Keratinocyte (primary cell): Measurements from ENCODE around the gene TBC1D22B. TPM values are rescaled to one million over a fixed set of nuclear protein-coding genes. Genes with fewer than 3 reads are reported as not detected.

Experiments
- DNase-seq: peaks from one replicate; pipeline ENCODE4 v3.0.0-alpha.2; 2011; ENCODE audit warnings: low read depth, missing footprints, low spot score
- FAIRE-seq: peaks from 2 replicates; lab custom pipeline; 2011; peaks lifted over from hg19 to GRCh38; lab: Jason Lieb, UNC
- H2AFZ ChIP-seq: 2 replicates; pipeline ENCODE4 v1.6.0; 2012; ENCODE audit warnings: low read length, control low read depth, inconsistent platforms; ENCODE audit not compliant: control insufficient read depth
- H3K27ac ChIP-seq: 2 replicates; pipeline ENCODE4 v1.5.1; 2011; ENCODE audit warnings: low read length; ENCODE audit not compliant: control insufficient read depth, insufficient read depth
- H3K27me3 ChIP-seq: 3 replicates; pipeline ENCODE4 v1.6.0; 2011; ENCODE audit warnings: low read length; ENCODE audit not compliant: control insufficient read depth, insufficient read depth; ENCODE audit errors: extremely low read depth
- H3K36me3 ChIP-seq, 2 experiments: 2 replicates in 1 of 2; 3 replicates in 1 of 2; pipeline ENCODE4 v1.5.1; 2011; ENCODE audit warnings: low read length in 2 of 2, mild to moderate bottlenecking in 1 of 2; ENCODE audit not compliant: control insufficient read depth in 2 of 2, insufficient read depth in 2 of 2; ENCODE audit errors: extremely low read depth in 1 of 2
- H3K4me1 ChIP-seq: 3 replicates; pipeline ENCODE4 v1.5.1; 2011; ENCODE audit warnings: low read length; ENCODE audit not compliant: control insufficient read depth, insufficient read depth; ENCODE audit errors: extremely low read depth
- H3K4me2 ChIP-seq: 3 replicates; pipeline ENCODE4 v1.6.0; 2011; ENCODE audit warnings: low read depth, low read length; ENCODE audit not compliant: control insufficient read depth, insufficient read depth; ENCODE audit errors: extremely low read depth
- H3K4me3 ChIP-seq, 3 experiments: fragments of 200-600 bp in 1 of 3; sonication (generic) in 1 of 3; 2 replicates in 2 of 3; 3 replicates in 1 of 3; pipeline ENCODE4 v1.5.1; 2011 to 2016; ENCODE audit warnings: low read length in 3 of 3, mild to moderate bottlenecking in 3 of 3, control low read depth in 2 of 3, inconsistent platforms in 1 of 3, low read depth in 1 of 3, mixed read lengths in 1 of 3, mixed run types in 1 of 3, moderate library complexity in 1 of 3; ENCODE audit not compliant: control insufficient read depth in 2 of 3, insufficient read depth in 2 of 3; ENCODE audit errors: extremely low read depth in 1 of 3
- H3K79me2 ChIP-seq: 2 replicates; pipeline ENCODE4 v1.6.0; 2012; ENCODE audit warnings: low read length; ENCODE audit not compliant: control insufficient read depth, insufficient read depth
- H3K9ac ChIP-seq: 3 replicates; pipeline ENCODE4 v1.6.0; 2011; ENCODE audit warnings: low read length; ENCODE audit not compliant: control insufficient read depth, insufficient read depth; ENCODE audit errors: extremely low read depth
- H3K9me1 ChIP-seq: 3 replicates; pipeline ENCODE4 v1.6.0; 2011; ENCODE audit warnings: low read length; ENCODE audit not compliant: control insufficient read depth, insufficient read depth; ENCODE audit errors: extremely low read depth
- H3K9me3 ChIP-seq: 2 replicates; pipeline ENCODE4 v1.5.1; 2012; ENCODE audit warnings: low read depth, low read length; ENCODE audit not compliant: control insufficient read depth
- H4K20me1 ChIP-seq: 3 replicates; pipeline ENCODE4 v1.6.0; 2011; ENCODE audit warnings: low read length; ENCODE audit not compliant: control insufficient read depth, insufficient read depth; ENCODE audit errors: extremely low read depth
- EZH2 ChIP-seq: IDR thresholded peaks from one replicate; pipeline ENCODE4 v1.6.1; 2012; ENCODE audit warnings: inconsistent platforms, mild to moderate bottlenecking, low read length, moderate library complexity
- dilution Hi-C: fragments of 300-500 bp; cut with MboI; formaldehyde crosslinking; loops from one replicate; pipeline ENCODE4 v1.7.0; 2020; ENCODE audit warnings: low sequenced_read_pairs; ENCODE audit not compliant: extremely low pct_ligation_motif_present
- polyA plus RNA-seq, 5 experiments: library from polyadenylated mRNA; depleted of rRNA in 3 of 5; stranded (reverse) in 3 of 5; stranded (forward) in 1 of 5; unstranded in 1 of 5; fragments of >200 nt; gene quantifications; 1 replicate in 1 of 5; 2 replicates in 3 of 5; 3 replicates in 1 of 5; pipeline versions ENCODE4 v1.2.1 to v1.2.3, GENCODE V29; 2011 to 2012; ENCODE audit warnings: missing spikeins in 2 of 5, low read depth in 1 of 5, low replicate concordance in 1 of 5
- TF ChIP-seq, protein P1 (sequence below), 3 experiments: IDR thresholded peaks in 1 of 3; conservative IDR thresholded peaks in 1 of 3; optimal IDR thresholded peaks in 1 of 3; 2 replicates in 2 of 3; 3 replicates in 1 of 3; pipeline versions ENCODE3 to v1.5.1; 2011; ENCODE audit warnings: low read length in 3 of 3, mild to moderate bottlenecking in 3 of 3, moderate library complexity in 2 of 3, control low read depth in 1 of 3, inconsistent platforms in 1 of 3; ENCODE audit not compliant: insufficient read depth in 2 of 3; ENCODE audit errors: extremely low read depth in 1 of 3

The TBC1D22B gene
- polyA plus RNA-seq, 1 donor (not counting 4 experiments of a cell fraction or from before 2014, with no cell fraction given) = 5.9 TPM

DNA sequence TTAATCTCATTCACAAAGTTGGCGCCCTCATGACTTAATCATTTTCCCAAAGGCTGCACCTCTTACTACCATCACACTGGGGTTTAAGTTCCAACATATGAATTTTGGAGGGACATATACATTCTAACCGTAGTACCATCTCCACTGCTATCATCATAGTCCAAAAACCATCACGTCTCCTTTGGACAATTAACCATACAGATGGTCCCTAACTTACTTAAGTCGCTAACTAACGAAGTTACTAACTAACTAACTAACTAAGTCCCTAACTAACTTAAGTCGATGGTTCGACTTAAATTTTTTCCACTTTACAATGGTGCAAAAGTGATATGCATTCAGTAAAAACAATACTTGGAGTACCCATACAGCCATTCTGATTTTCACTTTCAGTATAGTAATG is 24.0 kb upstream of the TBC1D22B start:
- TF ChIP-seq, protein P1, sequence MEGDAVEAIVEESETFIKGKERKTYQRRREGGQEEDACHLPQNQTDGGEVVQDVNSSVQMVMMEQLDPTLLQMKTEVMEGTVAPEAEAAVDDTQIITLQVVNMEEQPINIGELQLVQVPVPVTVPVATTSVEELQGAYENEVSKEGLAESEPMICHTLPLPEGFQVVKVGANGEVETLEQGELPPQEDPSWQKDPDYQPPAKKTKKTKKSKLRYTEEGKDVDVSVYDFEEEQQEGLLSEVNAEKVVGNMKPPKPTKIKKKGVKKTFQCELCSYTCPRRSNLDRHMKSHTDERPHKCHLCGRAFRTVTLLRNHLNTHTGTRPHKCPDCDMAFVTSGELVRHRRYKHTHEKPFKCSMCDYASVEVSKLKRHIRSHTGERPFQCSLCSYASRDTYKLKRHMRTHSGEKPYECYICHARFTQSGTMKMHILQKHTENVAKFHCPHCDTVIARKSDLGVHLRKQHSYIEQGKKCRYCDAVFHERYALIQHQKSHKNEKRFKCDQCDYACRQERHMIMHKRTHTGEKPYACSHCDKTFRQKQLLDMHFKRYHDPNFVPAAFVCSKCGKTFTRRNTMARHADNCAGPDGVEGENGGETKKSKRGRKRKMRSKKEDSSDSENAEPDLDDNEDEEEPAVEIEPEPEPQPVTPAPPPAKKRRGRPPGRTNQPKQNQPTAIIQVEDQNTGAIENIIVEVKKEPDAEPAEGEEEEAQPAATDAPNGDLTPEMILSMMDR (optimal IDR thresholded peaks at IDR 0.05 in 1 of 3, IDR thresholded peaks at IDR 0.05 in 1 of 3, conservative IDR thresholded peaks at IDR 0.05 in 1 of 3; ENCODE audit: extremely low read depth in 1 of 3, insufficient read depth in 2 of 3, low read length in 3 of 3) = no peak
- TF ChIP-seq EZH2 = no peak
- H3K4me2 ChIP-seq = no peak overlapping the region
- no peak for FAIRE-seq

DNA sequence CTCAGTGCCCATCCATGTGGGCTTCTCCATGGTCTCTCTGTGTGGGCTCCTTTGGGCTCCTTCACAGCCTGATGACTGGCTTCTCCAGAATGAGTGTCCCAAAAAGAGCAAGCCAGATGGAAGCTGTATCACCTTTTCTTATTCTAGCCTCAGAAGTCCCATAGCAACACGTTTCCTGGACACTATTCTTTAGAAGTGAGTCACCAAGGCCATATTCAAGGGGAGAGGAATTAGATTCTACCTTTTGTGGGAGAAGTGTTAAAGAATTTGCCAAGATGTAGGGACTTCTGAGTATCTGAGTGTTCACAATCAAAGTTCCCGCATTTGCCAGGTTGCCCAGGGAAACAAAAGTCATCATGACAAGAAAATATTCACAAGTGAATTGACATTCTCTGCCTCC is 20.7 kb upstream of the TBC1D22B start:
- Histone ChIP-seq H3K79me2 (no peaks in the 10 kb centered on the region), H3K4me2 (no peak overlapping the region), H3K9ac (no peak overlapping the region), H3K4me3 (no peak overlapping the region), H3K9me1 (no peaks in the 10 kb centered on the region), H3K27me3 (no peaks in the 10 kb centered on the region), H3K9me3 (no peaks in the 10 kb centered on the region), H3K27ac (no peak overlapping the region), H3K36me3 (no peaks in the 10 kb centered on the region), H2AFZ (no peak overlapping the region), H4K20me1 (no peaks in the 10 kb centered on the region), H3K4me1 (peaks cover 22% of the 10 kb centered on the region)
- FAIRE-seq (no peak), DNase-seq (no peak)
- dilution Hi-C loops = no loop called here
- no peak for TF ChIP-seq EZH2
- TF ChIP-seq, protein P1 (optimal IDR thresholded peaks at IDR 0.05 in 1 of 3, IDR thresholded peaks at IDR 0.05 in 1 of 3, conservative IDR thresholded peaks at IDR 0.05 in 1 of 3; ENCODE audit: extremely low read depth in 1 of 3, insufficient read depth in 2 of 3, low read length in 3 of 3) = no peak

More for the DNA sequence above, 24.0 kb upstream of the TBC1D22B start:
- Histone ChIP-seq H3K79me2 (no peaks in the 10 kb centered on the region), H3K9me3 (no peaks in the 10 kb centered on the region), H4K20me1 (no peaks in the 10 kb centered on the region), H3K36me3 (no peaks in the 10 kb centered on the region), H2AFZ (no peak overlapping the region), H3K9ac (no peak overlapping the region), H3K4me1 (peaks cover 5% of the 10 kb centered on the region), H3K27ac (no peak overlapping the region), H3K9me1 (no peaks in the 10 kb centered on the region), H3K27me3 (no peaks in the 10 kb centered on the region), H3K4me3 (no peak overlapping the region)
- dilution Hi-C loops = no loop called here
- no peak for DNase-seq
